GM12891 (cell line): ENCODE data around the gene GNAQ.

ENCODE experiments used
- POLR2A ChIP-seq: IDR thresholded peaks from 2 replicates; pipeline ENCODE4 v1.6.1; 2011; ENCODE audit warnings: low read depth, low read length, control low read depth
- POLR2AphosphoS5 ChIP-seq: IDR thresholded peaks from 2 replicates; pipeline ENCODE4 v1.6.1; 2011; ENCODE audit warnings: low read depth, low read length, control low read depth

- TF ChIP-seq POLR2A = no peak
- no peak for TF ChIP-seq POLR2AphosphoS5
These were observed 81.7 kb downstream of the GNAQ start for GRCh38 chr9:77949751-77950436.
